T47D (cell line): ENCODE data around the gene SETD6.
A peak's percentile ranks its signal among the peaks of the same experiment; 100 is the strongest.

Experiments
- DNase-seq, 2 experiments: peaks; one replicate each; pipeline versions ENCODE4 v3.0.0 to v3.0.0-alpha.2; 2011 to 2012; ENCODE audit warnings: low read depth in 1 of 2, low spot score in 1 of 2
- JUND ChIP-seq: IDR thresholded peaks from 2 replicates; pipeline ENCODE4 v1.6.1; 2012; ENCODE audit warnings: low read depth
- in situ Hi-C: cut with HindIII; loops from 2 replicates; pipeline ENCODE4 v1.10.0; 2016; ENCODE audit warnings: low sequenced_read_pairs, low pct_unique_long_range_greater_than_20kb

Gene SETD6

DNA sequence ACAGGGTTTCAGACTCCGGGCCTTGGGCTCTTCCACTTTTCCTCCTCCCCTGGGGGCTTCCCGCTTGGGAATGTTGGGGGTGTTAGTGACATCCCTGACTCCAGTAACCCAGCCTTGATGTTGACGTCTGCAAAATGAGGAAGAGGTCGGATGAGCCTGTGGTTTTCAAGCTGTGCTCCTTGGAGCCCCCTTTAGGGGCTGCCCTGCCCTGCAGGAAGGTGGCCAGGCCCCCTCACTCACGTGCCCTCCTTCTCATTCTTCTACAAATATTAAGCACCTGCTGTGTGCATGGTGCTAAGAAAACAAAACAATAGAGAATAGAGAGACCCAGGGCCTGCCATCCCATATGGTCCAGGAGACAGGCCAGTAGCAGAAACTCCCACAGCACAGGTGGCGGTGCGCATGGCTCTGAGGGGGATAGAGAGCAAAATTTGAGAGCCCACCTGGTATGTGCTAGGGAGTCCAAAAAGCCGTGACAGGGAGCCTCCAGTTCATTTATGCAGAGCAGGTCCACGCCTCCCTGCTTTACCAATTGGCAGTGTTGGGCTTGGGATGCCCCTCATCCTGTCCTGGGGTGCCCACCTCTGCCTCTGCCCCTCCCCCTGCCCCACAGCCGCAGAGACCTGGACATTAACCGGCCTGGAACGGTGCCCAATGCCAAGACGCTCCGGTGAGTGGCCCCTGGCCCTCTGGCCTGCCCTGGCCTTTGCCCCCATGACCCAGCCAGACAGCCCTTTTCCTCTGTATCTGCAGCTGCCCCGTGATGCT, 7.9 kb upstream of the SETD6 start:
- in situ Hi-C loops: no loop called here

GRCh38 chr16:58507963-58508670, 7.2 kb upstream of the SETD6 start:
- no peak for DNase-seq
- in situ Hi-C loops: no loop called here
- no peak for TF ChIP-seq JUND

More for the DNA sequence above, 7.9 kb upstream of the SETD6 start:
- TF ChIP-seq JUND: no peak
- no peak for DNase-seq

DNA sequence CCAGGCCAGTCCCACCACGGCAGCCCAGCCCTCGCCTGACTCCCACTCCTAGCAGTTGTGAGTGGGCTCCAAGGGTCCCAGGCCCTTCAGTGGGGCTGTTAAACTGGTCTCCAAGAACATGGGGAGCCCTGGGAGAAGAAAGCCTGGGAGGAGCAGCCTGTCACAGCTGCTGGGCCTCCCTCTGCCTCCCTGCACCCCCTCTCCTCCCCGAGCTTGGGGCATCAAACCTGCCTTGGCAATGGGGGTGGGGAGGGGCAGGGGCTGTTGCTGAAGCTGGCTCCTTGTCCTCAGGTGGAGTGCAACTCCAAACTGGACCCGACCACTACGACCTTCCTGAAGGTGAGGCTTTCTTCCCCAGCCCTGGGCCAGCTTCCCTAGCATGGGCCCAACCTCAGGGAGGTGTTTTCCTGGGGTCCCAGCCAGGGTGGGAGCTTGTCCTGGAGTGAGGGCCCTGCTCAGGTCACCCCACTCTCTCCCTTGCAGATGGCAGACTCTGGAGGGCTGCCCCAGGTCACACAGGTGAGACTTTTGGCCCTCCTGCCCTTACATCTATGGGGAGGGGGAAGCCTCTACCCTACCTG, 6.6 kb upstream of the SETD6 start:
- in situ Hi-C loops: no loop called here
- DNase-seq: no peak
- no peak for TF ChIP-seq JUND

GRCh38 chr16:58509256-58510096, 5.8 kb upstream of the SETD6 start:
- peak in 1 of 2 experiments; percentile 51 for DNase-seq
- TF ChIP-seq JUND: no peak
- in situ Hi-C loops: no loop called here

DNA sequence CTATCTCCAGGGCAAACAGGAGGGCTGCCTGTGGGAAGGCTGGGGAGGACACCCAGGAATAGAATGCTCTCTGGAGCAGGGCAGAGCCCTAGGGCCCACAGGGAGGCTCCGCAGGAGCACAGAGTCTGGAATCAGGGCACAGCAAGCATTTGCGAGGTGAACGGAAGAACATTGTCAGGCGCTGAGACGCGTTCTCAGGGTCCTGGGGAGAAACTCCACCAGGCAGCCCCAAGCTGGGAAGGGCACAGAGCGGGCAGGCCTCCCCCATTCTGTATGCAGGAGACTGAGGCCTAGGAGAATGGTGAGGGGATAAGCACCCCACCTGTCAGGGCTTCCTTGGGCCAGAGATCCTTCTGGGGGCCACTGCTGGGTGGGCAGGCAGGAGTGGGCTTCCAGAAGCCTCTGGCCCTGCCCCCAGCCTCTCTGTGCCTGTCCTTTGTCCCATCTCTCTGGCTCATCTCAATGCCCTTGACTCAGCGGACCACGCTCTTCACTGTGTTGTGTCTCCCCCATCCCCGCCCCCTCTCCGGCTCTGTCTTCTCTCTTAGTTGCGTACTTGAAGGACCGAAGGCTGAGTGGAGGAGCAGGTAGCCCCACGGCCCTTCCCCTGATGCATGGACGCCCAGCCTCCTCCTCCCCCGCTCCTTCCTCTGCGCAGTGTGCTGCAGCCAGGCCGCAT, 5.1 kb upstream of the SETD6 start:
- no peak for TF ChIP-seq JUND
- in situ Hi-C loops: no loop called here
- DNase-seq: no peak

- DNase-seq: no peak
- no peak for TF ChIP-seq JUND
- in situ Hi-C loops: no loop called here
These were observed 4.3 kb upstream of the SETD6 start for GRCh38 chr16:58510776-58511628.

DNA sequence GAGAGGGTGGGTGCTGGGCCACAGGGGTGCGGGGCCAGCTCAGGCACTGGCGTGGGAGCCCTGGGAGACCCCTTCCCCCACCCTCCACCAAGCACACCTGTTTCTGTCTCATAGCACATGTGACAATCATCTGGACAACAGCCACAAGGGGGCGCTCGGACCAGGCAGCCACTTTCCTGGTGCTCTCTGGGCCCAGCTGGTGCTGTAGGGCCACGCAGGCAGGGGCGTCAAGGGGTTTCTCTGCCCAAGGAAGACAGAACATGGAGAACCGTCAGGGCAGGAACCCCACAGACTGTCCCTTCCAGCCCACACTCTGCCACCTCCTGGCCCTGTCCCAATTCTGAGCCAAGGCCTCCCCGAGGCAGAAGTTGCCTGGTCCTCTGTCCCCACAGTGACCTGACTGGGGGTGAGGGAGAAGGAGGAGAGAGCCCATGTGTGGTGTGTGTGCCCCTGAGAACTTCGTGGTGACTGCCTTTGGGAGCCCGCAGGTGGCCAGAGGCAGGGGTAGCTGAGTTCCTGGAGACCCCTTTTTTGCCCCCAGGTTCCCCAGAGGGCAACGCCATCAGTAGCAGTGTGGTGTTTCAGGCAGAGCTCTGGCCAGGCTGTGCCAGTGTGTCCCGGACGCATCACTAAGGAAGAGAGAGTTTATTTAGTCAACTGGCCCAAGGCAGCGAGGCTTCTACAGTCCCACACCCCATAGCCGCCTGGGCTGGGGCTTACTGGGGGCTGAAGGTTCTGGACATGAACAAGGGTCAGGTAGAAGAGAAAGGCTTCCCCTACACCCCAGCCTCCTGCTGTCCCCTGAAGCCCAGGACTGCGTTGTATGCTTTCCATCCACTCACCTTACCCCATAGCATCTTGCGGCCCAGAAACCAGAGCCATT, 3.1 kb upstream of the SETD6 start:
- in situ Hi-C loops: no loop called here
- peak in 1 of 2 experiments; percentile 73 for DNase-seq
- TF ChIP-seq JUND: no peak

- in situ Hi-C loops: no loop called here
- no peak for DNase-seq
- TF ChIP-seq JUND: no peak
These were observed 1.4 kb upstream of the SETD6 start for GRCh38 chr16:58513874-58514273.

DNA sequence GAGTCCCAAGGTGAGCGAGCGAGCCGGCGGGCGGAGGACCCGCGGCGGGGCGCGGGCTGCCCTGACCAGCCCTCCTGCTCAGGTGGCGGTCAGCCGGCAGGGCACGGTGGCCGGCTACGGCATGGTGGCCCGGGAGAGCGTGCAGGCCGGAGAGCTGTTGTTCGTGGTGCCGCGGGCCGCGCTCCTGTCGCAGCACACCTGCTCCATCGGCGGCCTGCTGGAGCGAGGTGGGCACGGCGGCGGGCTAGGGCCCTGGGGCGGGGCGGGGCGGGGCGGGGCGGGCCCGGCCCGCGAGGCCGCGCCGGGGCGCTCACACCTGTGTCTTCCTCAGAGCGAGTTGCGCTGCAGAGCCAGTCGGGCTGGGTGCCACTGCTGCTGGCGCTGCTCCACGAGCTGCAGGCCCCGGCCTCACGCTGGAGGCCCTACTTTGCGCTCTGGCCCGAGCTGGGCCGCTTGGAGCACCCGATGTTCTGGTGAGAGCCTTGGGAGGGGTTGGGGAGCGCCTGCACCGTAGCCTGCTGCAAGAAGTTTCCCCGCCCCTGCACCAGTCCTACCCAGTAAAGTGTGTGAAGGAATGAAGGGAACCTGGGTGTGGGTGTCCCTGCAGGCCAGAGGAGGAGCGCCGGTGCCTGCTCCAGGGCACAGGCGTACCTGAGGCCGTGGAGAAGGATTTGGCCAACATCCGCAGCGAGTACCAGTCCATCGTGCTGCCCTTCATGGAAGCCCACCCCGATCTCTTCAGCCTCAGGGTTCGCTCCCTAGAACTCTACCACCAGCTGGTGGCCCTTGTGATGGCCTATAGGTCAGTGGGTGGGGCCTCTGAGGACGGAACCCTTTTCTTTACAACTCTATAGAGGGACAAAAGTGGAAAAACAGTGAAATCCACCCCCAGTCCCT, 802 bp downstream of the SETD6 start:
- peak; percentile 30 to 72 for DNase-seq
- in situ Hi-C loops: no loop called here

DNA sequence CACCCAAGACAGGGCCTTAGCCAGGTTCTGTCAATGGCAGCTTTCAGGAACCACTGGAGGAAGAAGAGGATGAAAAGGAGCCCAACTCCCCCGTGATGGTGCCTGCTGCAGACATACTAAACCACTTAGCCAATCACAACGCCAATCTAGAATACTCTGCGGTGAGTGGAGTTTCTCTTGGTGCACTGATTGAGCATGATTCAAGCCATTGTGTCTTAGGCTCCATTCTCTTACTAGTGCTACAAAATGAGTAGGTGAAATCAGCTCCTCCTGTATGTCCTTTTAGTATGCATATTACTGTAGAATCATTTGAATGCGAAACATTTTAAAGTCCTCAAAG, 1.4 kb downstream of the SETD6 start:
- no peak for TF ChIP-seq JUND
- in situ Hi-C loops: no loop called here
- no peak for DNase-seq

More for the DNA sequence above, 802 bp downstream of the SETD6 start:
- no peak for TF ChIP-seq JUND
